GM18499 (cell line): ENCODE data around the gene GTPBP2.
"Not testable (repeated sequence)": the region's sequence is repeated elsewhere in the genome, so short reads cannot be mapped to it uniquely, and the experiment has no call there.

ENCODE experiments used
- ATAC-seq: cut with Tn5 transposase; IDR thresholded peaks from one replicate; pipeline ENCODE4 v1.9.1; 2021; ENCODE audit warnings: moderate number of reproducible peaks; ENCODE audit not compliant: insufficient read depth, unreplicated experiment

GTPBP2 gene

GRCh38 chr6:43662948-43663347, 33.9 kb upstream of the GTPBP2 start:
- not testable (repeated sequence) for ATAC-seq

GRCh38 chr6:43658161-43658560, 29.1 kb upstream of the GTPBP2 start:
- ATAC-seq: no peak

GRCh38 chr6:43657221-43657802, 28.2 kb upstream of the GTPBP2 start:
- ATAC-seq: no peak

- not testable (repeated sequence) for ATAC-seq
Measured at GRCh38 chr6:43652822-43653221, 23.8 kb upstream of the GTPBP2 start.

GRCh38 chr6:43648248-43648647, 19.2 kb upstream of the GTPBP2 start:
- ATAC-seq: no peak

GRCh38 chr6:43647613-43648012, 18.5 kb upstream of the GTPBP2 start:
- no peak for ATAC-seq

DNA sequence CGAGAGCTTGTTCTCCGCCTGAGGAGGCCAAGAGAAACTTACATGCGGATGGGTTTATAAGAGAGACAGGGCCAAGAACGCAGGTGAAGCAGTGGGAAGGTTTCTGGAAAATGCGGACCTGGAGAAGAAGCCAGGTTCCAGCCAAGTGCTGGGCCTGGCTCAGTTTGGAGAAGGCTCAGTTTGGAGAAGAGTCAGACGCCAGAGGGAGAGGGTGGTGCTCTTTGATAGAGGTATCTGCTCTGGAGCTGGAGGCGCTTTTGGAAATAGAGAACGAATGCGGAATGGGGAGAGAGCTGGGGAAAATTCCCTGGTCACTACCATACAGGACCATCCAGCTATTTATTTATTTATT, 16.5 kb upstream of the GTPBP2 start:
- no peak for ATAC-seq

DNA sequence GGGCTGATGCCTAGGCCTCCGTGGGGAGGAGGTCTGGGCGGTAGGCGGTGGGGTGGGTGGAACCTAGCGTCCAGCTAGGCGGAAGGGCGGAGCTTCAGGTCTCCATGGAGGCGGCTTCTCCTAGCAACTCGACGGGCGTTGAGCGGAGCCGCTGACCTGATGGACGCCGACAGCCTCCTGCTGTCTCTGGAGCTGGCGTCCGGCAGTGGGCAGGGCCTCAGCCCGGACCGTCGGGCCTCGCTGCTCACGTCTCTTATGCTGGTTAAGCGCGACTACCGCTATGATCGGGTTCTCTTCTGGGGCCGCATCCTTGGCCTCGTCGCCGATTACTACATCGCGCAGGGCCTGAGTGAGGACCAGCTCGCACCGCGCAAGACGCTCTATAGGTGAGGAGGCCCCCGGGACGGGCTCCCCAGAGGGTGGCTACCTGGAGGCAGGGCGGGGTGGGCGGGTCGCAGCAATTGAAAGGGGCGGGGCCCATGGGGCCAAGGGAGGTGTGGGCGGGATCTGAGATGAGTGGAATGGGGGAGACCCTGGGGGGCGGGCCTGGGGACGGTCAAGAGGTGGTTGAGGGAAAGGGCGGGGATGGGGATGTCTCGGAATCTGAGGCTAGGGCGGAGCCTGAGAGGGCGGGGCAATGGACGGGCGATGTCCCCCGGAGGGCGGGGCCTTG, 16.0 kb upstream of the GTPBP2 start, which contains the start of gene RSPH9:
Gene RSPH9 (plus strand): TSS at position 97 of the 673 bp plus-strand sequence. CDS start 63 bp downstream, at position 160.
- ATAC-seq: no peak

GRCh38 chr6:43639984-43640800, 11.1 kb upstream of the GTPBP2 start:
- no peak for ATAC-seq

DNA sequence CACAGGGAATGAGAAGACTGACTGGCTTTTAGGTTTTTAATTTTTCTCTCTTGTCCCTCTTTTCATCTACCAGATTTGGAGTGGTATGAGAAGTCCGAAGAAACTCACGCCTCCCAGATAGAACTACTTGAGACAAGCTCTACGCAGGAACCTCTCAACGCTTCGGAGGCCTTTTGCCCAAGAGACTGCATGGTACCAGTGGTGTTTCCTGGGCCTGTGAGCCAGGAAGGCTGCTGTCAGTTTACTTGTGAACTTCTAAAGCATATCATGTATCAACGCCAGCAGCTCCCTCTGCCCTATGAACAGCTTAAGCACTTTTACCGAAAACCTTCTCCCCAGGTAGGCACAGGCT, 7.2 kb upstream of the GTPBP2 start:
- ATAC-seq: no peak

DNA sequence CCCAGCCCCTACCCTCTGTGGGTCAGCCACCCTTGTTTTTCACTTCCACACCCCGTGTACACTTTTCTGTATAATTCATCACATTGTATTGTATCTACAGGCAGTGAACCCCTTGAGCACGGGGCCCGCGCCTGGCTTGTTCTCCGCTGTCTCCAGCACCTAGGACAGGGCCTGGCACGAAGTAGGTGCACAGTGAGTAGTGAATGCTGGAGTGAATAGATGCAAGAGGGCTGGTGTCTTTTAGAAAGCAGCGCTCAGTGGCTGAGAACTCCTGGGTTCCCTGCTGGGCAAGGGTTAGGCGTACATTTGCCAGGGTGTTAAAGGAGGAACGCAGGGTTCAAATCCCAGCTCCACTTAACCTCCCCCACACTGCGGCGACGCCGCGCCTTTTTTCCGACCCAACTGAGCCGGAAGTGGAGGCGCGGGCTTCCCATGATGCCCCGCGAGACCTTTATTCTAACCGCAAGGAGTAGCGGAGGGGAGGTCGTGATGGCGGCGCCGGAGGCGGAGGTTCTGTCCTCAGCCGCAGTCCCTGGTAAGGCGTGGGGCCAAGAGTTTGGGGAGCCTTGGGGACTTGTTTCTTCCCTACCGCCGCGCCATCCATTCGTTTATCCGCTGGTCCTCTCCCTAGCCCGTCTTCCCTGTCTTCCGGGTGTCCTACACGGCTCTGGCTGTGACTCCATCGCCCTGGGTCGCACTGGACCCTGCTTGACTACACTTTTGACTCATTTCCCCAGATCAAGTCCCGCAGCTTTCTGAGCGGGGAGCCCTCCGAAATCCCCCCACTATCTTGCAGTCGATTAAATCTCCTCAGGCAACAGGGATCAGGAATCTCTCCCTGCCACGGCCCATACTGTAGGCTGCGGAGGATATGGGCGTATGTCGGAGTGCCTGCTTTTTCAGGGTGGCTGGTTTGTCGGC, 6.6 kb upstream of the GTPBP2 start, which contains the start of gene MAD2L1BP:
Gene MAD2L1BP (plus strand): TSS at position 454 of the 921 bp plus-strand sequence. CDS start 36 bp downstream, at position 490.
- no peak for ATAC-seq

DNA sequence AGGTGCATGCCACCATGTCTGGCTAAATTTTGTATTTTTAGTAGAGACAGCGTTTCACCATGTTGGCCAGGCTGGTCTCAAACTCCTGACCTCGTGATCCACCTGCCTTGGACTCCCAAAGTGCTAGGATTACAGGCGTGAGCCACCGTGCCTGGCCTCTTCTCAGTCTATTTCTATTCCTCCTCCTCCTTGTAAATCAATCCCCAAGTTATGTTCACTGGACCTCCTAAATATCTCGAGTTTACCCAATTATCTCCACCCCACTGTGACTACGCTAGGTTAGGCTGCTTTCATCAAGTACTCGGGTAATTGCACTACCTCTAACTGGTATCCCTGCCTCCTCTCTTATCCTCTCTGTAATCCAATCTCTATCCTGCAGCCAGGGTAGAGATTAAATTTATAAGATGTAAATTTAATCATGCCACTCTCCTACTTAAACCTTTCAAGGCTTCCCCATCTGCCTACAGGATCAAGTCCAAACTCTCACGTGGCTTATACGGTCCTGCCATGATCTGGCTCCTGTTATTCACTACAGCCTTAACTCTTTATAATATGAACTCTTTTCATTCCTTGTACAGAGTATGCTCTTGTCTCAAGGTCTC, 5.7 kb upstream of the GTPBP2 start:
- ATAC-seq: no peak

- ATAC-seq: not testable (repeated sequence)
Measured at GRCh38 chr6:43633002-43633401, 3.9 kb upstream of the GTPBP2 start.

DNA sequence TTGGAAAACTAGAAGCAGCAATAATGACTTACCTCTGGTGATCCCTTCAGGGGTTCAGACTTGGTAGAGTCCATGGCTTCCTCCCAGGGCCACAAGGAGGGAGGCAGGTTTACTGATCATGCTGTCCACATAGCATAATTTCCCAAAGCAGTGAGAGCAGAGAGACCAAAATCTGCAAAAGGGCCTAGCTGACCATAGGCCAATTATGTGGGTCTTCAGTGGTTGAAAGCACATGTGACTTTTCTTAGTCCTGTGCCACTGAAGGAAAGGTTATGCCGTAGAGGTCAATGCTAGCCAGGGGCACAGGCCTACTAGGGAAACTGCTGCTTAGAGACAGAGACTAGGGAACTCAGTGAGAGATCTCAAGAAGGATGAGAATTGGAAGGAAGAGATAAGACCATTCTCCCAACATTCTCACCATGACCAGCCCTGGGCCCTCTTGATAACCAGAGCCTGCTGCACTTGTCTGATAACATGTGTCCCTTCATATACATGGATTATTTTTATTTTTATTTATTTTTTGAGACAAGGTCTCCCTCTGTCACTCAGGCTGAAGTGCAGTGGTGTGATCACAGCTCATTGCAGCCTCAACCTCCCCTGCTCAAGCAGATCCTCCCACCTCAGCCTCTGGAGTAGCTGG, 2.0 kb upstream of the GTPBP2 start:
- ATAC-seq: no peak

DNA sequence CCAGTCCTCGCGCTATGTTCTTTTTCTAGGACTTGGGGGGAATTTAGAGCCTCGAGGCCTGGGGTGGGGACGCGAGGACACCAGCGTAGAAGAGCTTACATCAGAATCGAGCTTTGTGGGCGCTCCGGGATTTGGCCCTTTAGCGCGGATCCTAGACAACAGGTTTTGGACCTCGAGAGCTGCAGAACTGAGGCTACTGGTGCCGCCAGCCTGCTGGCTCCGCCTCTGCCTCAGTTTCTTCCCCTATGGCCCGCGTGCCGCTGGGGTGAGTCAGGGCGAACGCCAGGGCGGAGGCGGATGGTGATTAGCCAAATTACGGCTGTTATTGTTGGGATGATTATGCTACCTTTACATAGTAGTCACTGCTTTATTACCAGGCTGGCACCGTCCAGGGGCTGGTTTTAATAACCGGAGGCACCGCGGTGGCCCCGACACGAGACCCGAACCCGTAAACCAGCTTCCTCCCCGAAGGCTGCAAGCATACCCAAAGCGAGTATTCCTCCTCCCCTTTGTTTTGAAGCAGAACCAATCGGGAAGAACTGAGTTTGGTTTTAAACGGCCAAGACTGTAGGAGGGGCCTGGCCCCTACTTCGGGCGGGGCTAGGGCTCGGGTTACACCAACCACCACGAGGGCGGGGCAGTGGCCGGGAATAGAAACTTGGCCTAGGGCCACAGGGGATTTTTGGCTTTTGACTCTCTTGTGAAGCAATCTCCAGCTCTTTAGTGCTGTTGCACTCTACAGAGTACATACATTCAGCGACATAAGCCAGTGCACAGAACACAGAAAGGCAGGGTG, 639 bp upstream of the GTPBP2 start:
- peak; percentile 59 for ATAC-seq

DNA sequence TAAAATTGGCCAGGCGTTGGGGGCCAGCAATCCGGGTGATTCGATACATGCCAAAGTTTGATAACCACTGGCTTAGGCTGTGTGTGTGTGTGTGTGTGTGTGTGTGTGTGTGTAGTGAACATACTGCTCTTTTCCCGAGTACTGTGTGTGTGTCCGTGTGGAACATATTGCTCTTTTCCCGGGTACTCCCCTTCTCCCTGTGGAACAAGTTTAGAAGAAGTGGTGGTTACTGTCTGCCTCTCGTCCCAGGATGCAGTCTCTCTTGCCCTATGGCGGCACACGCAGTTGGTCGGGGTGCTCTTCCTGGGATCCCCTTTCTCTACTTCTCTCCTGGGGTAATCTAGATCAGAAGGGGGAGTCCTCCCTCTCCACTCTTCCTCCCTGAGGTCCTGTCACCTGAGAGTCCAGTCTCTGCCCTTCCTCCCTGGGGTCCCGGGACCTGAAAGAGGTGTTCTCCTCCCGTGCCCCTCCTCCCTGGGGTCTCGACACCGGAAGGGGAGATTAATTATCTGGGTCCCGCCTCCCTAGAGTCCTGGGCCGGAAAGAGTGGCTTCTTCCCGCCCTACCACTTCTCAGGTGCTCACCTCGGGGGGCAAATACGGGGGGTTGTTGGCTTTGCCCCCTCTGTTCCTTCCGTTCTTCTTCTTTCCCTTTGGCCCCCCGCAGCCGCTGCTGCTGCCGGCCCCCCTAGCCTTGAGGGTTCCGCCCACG, 516 bp downstream of the GTPBP2 start:
- no peak for ATAC-seq

DNA sequence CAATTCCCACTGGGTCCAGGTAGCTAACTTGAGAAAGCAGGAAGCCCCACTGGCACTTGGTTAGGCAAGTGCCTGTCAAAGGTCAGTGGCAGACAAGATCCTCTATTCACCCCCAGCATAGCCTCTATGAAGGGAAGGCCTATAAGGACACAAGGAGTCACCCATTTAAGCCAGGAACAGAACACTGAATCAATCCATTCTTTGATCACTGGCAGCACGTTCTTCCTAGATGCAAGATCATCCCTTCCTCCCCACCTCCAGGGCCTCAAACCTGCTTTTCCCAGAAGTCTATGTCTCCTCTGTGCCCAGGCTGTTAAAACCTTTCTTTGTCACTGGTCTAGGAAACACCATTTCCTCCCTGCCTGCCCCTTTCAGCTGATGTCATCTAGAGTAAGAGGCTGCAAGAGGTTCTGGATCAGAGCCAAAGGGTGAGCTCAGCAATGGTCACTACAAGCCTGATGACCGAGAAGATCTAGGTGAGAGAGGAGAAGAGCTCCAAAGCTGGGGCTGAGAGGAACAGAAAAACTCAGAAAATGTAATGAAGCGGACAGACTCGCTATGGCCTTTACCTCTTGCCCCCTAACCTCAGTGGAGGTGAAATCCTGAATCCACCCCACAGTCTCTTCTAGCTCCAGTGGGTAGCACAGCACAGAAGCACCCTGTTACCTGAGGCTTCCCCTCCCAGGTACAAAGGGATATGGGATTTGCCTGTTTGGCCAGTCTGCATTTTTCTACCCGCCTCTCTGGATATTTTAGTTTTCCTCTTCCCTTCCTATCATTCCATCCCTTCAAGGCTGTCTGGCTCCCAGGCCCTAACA, 1.8 kb downstream of the GTPBP2 start:
- no peak for ATAC-seq
